ENCODE results near the gene CLIP3. TPM values are rescaled to one million over a fixed set of nuclear protein-coding genes. Genes with fewer than 3 reads are reported as not detected.

Gene CLIP3
- total RNA-seq, 2 experiments from 2014 or later: 0.47 to 0.85 TPM

DNA sequence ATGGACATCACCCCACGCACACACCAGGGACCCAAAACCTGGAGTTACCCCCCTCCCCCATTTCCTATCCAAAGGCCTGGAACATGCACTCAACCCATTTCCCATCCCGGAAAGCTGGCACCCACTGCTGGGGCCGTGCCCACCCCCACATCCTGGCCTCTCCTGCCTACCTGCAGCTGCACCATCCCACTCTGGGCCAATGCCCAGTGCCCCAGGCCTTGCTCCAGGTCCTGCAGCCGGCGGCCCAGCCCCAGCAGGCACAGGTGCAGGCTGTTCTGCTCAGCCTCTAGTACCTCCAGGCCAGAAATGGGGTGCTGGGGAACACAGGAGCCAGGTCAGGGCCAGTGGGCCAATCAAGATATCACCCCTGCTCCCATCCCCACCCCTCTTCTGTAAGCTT is 25.7 kb downstream of the CLIP3 start:
- H3K9me3 ChIP-seq (ENCODE audit: control insufficient read depth in 1 of 2, insufficient read depth in 1 of 2, low read length in 2 of 2): no peaks in the 10 kb centered on the region
- H3K27ac ChIP-seq (ENCODE audit: low read depth in 1 of 2, low read length in 2 of 2): no peak overlapping the region
- H3K4me1 Mint-ChIP-seq (ENCODE audit: low read depth): peaks cover 11% of the 10 kb centered on the region
- ChIA-PET POLR2A (no interaction called here), CTCF (no interaction called here)
- no peaks in the 10 kb centered on the region for H3K27me3 ChIP-seq (ENCODE audit: control insufficient read depth in 1 of 2, insufficient read depth in 2 of 2, low read length in 2 of 2)
- no peaks in the 10 kb centered on the region for H3K36me3 ChIP-seq (ENCODE audit: insufficient read depth, low read length)
- no peak for DNase-seq
- no peak overlapping the region for H3K4me3 Mint-ChIP-seq
- TF ChIP-seq, protein P1, sequence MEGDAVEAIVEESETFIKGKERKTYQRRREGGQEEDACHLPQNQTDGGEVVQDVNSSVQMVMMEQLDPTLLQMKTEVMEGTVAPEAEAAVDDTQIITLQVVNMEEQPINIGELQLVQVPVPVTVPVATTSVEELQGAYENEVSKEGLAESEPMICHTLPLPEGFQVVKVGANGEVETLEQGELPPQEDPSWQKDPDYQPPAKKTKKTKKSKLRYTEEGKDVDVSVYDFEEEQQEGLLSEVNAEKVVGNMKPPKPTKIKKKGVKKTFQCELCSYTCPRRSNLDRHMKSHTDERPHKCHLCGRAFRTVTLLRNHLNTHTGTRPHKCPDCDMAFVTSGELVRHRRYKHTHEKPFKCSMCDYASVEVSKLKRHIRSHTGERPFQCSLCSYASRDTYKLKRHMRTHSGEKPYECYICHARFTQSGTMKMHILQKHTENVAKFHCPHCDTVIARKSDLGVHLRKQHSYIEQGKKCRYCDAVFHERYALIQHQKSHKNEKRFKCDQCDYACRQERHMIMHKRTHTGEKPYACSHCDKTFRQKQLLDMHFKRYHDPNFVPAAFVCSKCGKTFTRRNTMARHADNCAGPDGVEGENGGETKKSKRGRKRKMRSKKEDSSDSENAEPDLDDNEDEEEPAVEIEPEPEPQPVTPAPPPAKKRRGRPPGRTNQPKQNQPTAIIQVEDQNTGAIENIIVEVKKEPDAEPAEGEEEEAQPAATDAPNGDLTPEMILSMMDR (IDR thresholded peaks at IDR 0.05): no peak
- no peak overlapping the region for H3K27ac Mint-ChIP-seq
- H3K27me3 Mint-ChIP-seq: no peaks in the 10 kb centered on the region
- H3K9me3 Mint-ChIP-seq: no peaks in the 10 kb centered on the region
- no peak for ATAC-seq (ENCODE audit: poor library complexity)
- peaks cover 4% of the 10 kb centered on the region for H3K36me3 Mint-ChIP-seq (ENCODE audit: low read depth)
- no peak overlapping the region for H3K4me3 ChIP-seq (ENCODE audit: low read length)
- peaks cover 22% of the 10 kb centered on the region for H3K4me1 ChIP-seq (ENCODE audit: insufficient read depth, low read length)
- intact Hi-C loops (cut with DNase I, micrococcal nuclease): no loop called here

DNA sequence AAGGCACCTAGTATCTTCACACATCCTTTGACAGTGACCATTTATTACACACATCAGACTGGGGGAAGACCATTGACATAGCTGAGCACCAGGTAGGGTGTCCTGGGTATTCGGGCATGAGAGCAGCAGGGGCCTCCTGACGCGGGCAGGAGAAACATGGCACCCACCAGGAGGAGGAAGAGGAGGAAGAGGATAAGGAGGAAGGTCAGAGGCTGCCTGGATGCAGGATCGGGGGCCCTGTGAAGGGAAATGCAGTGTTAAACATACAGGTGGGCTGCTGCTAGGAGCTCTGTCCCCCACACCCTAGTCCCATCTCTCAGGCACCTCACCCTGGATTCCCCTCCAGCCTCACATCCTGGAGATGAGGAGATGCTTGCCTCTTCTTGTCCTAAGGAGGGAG is 29.4 kb downstream of the CLIP3 start:
- H3K27ac Mint-ChIP-seq: no peak overlapping the region
- no peak overlapping the region for H3K4me3 Mint-ChIP-seq
- no peak overlapping the region for H3K27ac ChIP-seq (ENCODE audit: low read depth in 1 of 2, low read length in 2 of 2)
- no peaks in the 10 kb centered on the region for H3K27me3 Mint-ChIP-seq
- no peak for DNase-seq
- peaks cover 23% of the 10 kb centered on the region for H3K36me3 Mint-ChIP-seq (ENCODE audit: low read depth)
- no peaks in the 10 kb centered on the region for H3K27me3 ChIP-seq (ENCODE audit: control insufficient read depth in 1 of 2, insufficient read depth in 2 of 2, low read length in 2 of 2)
- peaks cover 7% of the 10 kb centered on the region for H3K36me3 ChIP-seq (ENCODE audit: insufficient read depth, low read length)
- CTCF ChIA-PET: no interaction called here
- no peak overlapping the region for H3K4me3 ChIP-seq (ENCODE audit: low read length)
- H3K4me1 ChIP-seq (ENCODE audit: insufficient read depth, low read length): peaks cover 12% of the 10 kb centered on the region
- POLR2A ChIA-PET: interaction anchor here (0.6 kb wide), 1 partner anchor 20 kb away, joined by 4 read pairs; no protein-coding TSS in a partner anchor
- peaks cover 12% of the 10 kb centered on the region for H3K4me1 Mint-ChIP-seq (ENCODE audit: low read depth)
- no peaks in the 10 kb centered on the region for H3K9me3 ChIP-seq (ENCODE audit: control insufficient read depth in 1 of 2, insufficient read depth in 1 of 2, low read length in 2 of 2)
- no peaks in the 10 kb centered on the region for H3K9me3 Mint-ChIP-seq
- TF ChIP-seq, protein P1 (IDR thresholded peaks at IDR 0.05): no peak
- intact Hi-C loops (cut with DNase I, micrococcal nuclease): no loop called here
- ATAC-seq (ENCODE audit: poor library complexity): no peak

DNA sequence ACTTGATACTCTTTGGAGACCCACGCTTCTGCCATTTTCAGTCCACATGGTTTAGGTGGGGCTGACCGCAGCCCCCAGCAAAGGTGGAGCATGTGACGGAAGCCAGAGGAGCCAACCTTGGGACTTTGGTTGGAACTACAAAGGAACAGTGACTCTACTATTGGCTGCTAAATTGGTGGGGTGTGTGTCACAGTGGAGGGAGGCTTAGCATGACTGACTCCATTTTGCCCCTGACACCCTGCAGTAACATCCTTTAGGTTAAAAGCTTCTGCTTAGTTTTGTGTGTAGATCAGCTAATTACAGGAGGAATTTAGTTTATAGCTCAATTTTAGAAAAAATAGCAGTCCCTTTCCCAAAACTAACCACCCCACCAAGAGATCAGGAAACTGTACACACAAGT is 31.1 kb downstream of the CLIP3 start:
- DNase-seq (no peak), ATAC-seq (ENCODE audit: poor library complexity) (no peak)
- Mint-ChIP-seq H3K36me3 (ENCODE audit: low read depth) (peaks cover 33% of the 10 kb centered on the region), H3K27me3 (no peaks in the 10 kb centered on the region), H3K27ac (no peak overlapping the region), H3K4me3 (no peak overlapping the region), H3K4me1 (ENCODE audit: low read depth) (peaks cover 24% of the 10 kb centered on the region), H3K9me3 (no peaks in the 10 kb centered on the region)
- Histone ChIP-seq H3K9me3 (ENCODE audit: control insufficient read depth in 1 of 2, insufficient read depth in 1 of 2, low read length in 2 of 2) (no peaks in the 10 kb centered on the region), H3K36me3 (ENCODE audit: insufficient read depth, low read length) (peaks cover 15% of the 10 kb centered on the region), H3K27ac (ENCODE audit: low read depth in 1 of 2, low read length in 2 of 2) (no peak overlapping the region), H3K27me3 (ENCODE audit: control insufficient read depth in 1 of 2, insufficient read depth in 2 of 2, low read length in 2 of 2) (no peaks in the 10 kb centered on the region), H3K4me1 (ENCODE audit: insufficient read depth, low read length) (peaks cover 21% of the 10 kb centered on the region), H3K4me3 (ENCODE audit: low read length) (no peak overlapping the region)
- TF ChIP-seq, protein P1 (IDR thresholded peaks at IDR 0.05): no peak
- intact Hi-C loops (cut with DNase I, micrococcal nuclease): no loop called here
- CTCF ChIA-PET: no interaction called here
- POLR2A ChIA-PET: interaction anchor here (0.6 kb wide), 1 partner anchor 71 kb away, joined by 3 read pairs; no protein-coding TSS in a partner anchor
